SU-DHL-6 (cell line): ENCODE measurements around the gene SLC12A7.

ENCODE experiments used
- H2AFZ ChIP-seq: fragments of 200-600 bp; sonication (generic); 2 replicates; pipeline ENCODE4 v1.6.1; 2014; ENCODE audit warnings: low read depth, mild to moderate bottlenecking, moderate library complexity, mixed read lengths, antibody characterized with exemption, low read length; ENCODE audit not compliant: severe bottlenecking
- H3F3A ChIP-seq: fragments of 200-600 bp; shearing (Covaris generic); 2 replicates; pipeline ENCODE4 v1.6.0; 2016; ENCODE audit warnings: antibody characterized with exemption, mild to moderate bottlenecking; ENCODE audit not compliant: insufficient read depth
- H3K27ac ChIP-seq: fragments of 200-600 bp; sonication (generic); 2 replicates; pipeline ENCODE4 v1.5.1; 2016; ENCODE audit warnings: low read depth, mild to moderate bottlenecking, low read length, moderate library complexity, mixed read lengths
- H3K27me3 ChIP-seq: fragments of 200-600 bp; sonication (generic), shearing (Covaris generic); 2 replicates; pipeline ENCODE4 v1.6.0; 2014; ENCODE audit warnings: mild to moderate bottlenecking, low read length
- H3K36me3 ChIP-seq: fragments of 200-600 bp; sonication (generic); 2 replicates; pipeline ENCODE4 v1.6.1; 2014; ENCODE audit warnings: mild to moderate bottlenecking, low read length, mixed read lengths
- H3K4me2 ChIP-seq: fragments of 300-600, 200-600 bp; shearing (Covaris generic), sonication (generic); 2 replicates; pipeline ENCODE4 v1.6.0; 2014; ENCODE audit warnings: low read length, low read depth, mild to moderate bottlenecking; ENCODE audit not compliant: poor library complexity, severe bottlenecking
- H3K4me3 ChIP-seq: fragments of 200-600 bp; sonication (generic); 2 replicates; pipeline ENCODE4 v1.5.1; 2014; ENCODE audit warnings: antibody characterized with exemption, low read length, mild to moderate bottlenecking, mixed read lengths; ENCODE audit not compliant: insufficient read depth, poor library complexity, severe bottlenecking
- H3K79me2 ChIP-seq: fragments of 200-600 bp; sonication (generic); 2 replicates; pipeline ENCODE4 v1.6.1; 2014; ENCODE audit warnings: mild to moderate bottlenecking, low read length, moderate library complexity; ENCODE audit not compliant: insufficient read depth
- H3K9ac ChIP-seq: fragments of 200-600 bp; sonication (generic); 2 replicates; pipeline ENCODE4 v1.7.0; 2014; ENCODE audit warnings: mild to moderate bottlenecking, low read length
- H3K9me2 ChIP-seq: fragments of 200-600 bp; sonication (generic); replicated peaks from 2 replicates; pipeline ENCODE4 v1.6.1; 2014; ENCODE audit warnings: low read length; ENCODE audit not compliant: insufficient read depth
- H3K9me3 ChIP-seq: fragments of 200-600 bp; sonication (generic); 2 replicates; pipeline ENCODE4 v1.6.1; 2014; ENCODE audit warnings: low read length, mixed read lengths; ENCODE audit not compliant: insufficient read depth
- H4K20me1 ChIP-seq: fragments of 200-600 bp; sonication (generic); 2 replicates; pipeline ENCODE4 v1.6.1; 2014; ENCODE audit warnings: low read depth, mild to moderate bottlenecking, antibody characterized with exemption, low read length, moderate library complexity, mixed read lengths
- CTCF ChIP-seq: fragments of 200-600 bp; sonication (generic); IDR thresholded peaks from one replicate; pipeline ENCODE4 v1.5.1; 2017; ENCODE audit warnings: antibody characterized with exemption, mild to moderate bottlenecking, low read length, moderate library complexity; ENCODE audit not compliant: insufficient read depth, poor library complexity, severe bottlenecking
- EZH2phosphoT487 ChIP-seq: fragments of 200-600 bp; sonication (generic), shearing (Covaris generic); conservative IDR thresholded peaks from 2 replicates; pipeline ENCODE4 v1.6.1; 2018; ENCODE audit warnings: mild to moderate bottlenecking, antibody characterized with exemption, low read length, moderate library complexity, mixed read lengths

The SLC12A7 gene

DNA sequence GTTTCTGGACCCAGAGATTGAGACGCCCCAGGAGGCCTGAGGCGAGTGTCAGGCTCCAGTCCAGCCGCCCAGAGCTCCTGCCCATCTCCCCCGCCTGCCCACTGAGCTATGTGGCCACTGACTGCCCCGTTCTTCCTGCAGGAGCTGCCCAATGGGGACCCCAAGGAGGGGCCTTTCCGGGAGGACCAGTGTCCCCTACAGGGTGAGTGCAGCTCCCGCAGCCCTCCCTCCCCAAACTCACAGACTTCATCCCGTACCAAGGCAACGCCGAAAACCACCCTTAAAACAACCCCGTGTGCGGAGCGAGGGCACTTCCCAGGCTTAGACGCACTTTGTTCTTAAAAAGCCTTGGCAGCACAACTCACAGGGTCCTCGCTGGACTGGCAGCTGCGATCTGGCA lies 79.9 kb downstream of the SLC12A7 start:
- no peaks in the 10 kb centered on the region for H3K9me3 ChIP-seq
- no peaks in the 10 kb centered on the region for H3K79me2 ChIP-seq
- TF ChIP-seq EZH2phosphoT487 (no peak), CTCF (no peak)
- no peak overlapping the region for H3K9ac ChIP-seq
- no peaks in the 10 kb centered on the region for H3K36me3 ChIP-seq
- no peaks in the 10 kb centered on the region for H3K27me3 ChIP-seq
- H3F3A ChIP-seq: no peaks in the 10 kb centered on the region
- H3K9me2 ChIP-seq: no peaks in the 10 kb centered on the region
- no peak overlapping the region for H3K27ac ChIP-seq
- H2AFZ ChIP-seq: no peak overlapping the region
- no peaks in the 10 kb centered on the region for H4K20me1 ChIP-seq
- H3K4me2 ChIP-seq: no peak overlapping the region
- no peak overlapping the region for H3K4me3 ChIP-seq

DNA sequence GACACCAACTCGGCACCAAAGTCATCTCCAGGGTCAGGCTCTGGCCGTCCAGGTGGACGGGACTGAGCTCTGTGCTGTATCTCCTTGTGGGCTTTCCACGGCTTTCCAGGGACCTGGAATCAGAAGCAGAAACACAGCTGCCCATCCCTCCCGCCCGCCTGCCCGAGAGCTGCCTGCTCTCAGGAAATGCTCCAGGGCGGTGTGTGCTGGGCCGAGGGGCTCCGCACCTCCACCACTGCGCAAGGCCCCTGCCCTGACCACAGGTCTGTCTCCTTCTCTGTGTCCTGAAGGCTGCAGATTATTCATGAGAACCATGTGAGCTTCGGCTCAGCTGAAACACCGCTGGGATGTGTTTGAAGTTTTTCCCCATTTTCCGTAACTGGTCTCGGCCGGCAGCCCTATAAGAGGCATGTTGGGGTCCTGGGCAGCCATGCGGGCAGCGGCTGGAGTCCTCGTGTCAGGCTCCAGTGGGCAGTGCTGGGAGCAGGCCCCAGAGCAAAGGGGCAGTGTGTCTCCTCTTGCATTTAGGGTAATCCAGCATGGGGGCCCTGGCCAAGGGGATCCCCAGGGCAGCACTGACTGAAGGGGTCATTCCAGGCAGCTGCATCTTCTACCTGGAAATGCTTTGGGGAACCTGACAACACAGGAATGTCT lies 80.4 kb downstream of the SLC12A7 start:
- Histone ChIP-seq H3K9me2 (no peaks in the 10 kb centered on the region), H3K4me2 (no peak overlapping the region), H3K4me3 (no peak overlapping the region), H3K79me2 (no peaks in the 10 kb centered on the region), H2AFZ (no peak overlapping the region), H3K9ac (no peak overlapping the region), H3K27me3 (no peaks in the 10 kb centered on the region), H3K36me3 (no peaks in the 10 kb centered on the region), H3F3A (no peaks in the 10 kb centered on the region), H3K9me3 (no peaks in the 10 kb centered on the region), H3K27ac (no peak overlapping the region), H4K20me1 (no peaks in the 10 kb centered on the region)
- TF ChIP-seq CTCF (no peak), EZH2phosphoT487 (no peak)

DNA sequence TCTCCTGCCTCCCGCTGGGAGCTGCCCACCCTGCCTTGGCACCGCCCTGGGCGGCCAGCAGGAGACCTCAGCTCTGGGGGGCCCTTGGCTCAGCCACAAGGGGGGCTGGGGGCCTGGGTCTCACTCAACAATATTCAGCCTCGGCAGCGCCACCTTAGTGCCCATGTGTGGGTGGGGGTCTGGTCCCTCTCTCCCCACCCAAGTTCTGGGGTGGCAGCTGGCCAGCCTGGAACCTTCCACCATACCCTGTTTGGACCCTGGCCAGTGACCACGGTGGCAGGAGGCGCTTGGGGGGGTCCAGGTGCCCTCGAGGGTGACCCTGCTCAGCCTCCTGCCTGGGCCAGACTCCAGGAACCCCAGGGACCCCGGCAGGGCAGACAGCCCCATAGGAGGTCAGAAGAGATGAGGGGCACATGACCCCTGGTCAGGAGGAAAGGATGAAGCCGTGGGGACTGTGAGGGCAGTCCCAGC lies 81.0 kb downstream of the SLC12A7 start:
- TF ChIP-seq CTCF (no peak), EZH2phosphoT487 (no peak)

More for the DNA sequence above, 81.0 kb downstream of the SLC12A7 start:
- no peaks in the 10 kb centered on the region for H3K79me2 ChIP-seq
- H3K4me3 ChIP-seq: no peak overlapping the region
- no peaks in the 10 kb centered on the region for H3F3A ChIP-seq
- no peaks in the 10 kb centered on the region for H3K36me3 ChIP-seq
- H3K9me2 ChIP-seq: no peaks in the 10 kb centered on the region
- H4K20me1 ChIP-seq: no peaks in the 10 kb centered on the region
- H3K27ac ChIP-seq: no peak overlapping the region
- no peaks in the 10 kb centered on the region for H3K9me3 ChIP-seq
- no peak overlapping the region for H2AFZ ChIP-seq
- no peaks in the 10 kb centered on the region for H3K27me3 ChIP-seq
- H3K9ac ChIP-seq: no peak overlapping the region
- H3K4me2 ChIP-seq: no peak overlapping the region
